K562 (cell line): ENCODE measurements around the gene TNFAIP8L2. TPM values are rescaled to one million over a fixed set of nuclear protein-coding genes. Genes with fewer than 3 reads are reported as not detected.

Experiments
- ARHGAP35 ChIP-seq: fragments of 450-650 bp; IDR thresholded peaks from 2 replicates; pipeline ENCODE4 v1.6.1; 2018; ENCODE audit not compliant: partially characterized antibody
- BMI1 ChIP-seq: fragments of 150-350 bp; IDR thresholded peaks from 2 replicates; pipeline ENCODE4 v1.6.1; 2014; ENCODE audit warnings: low read length
- CBX3 ChIP-seq, 2 experiments: IDR thresholded peaks; 1 replicate in 1 of 2; 2 replicates in 1 of 2; pipeline ENCODE4 v1.6.1; 2012; ENCODE audit warnings: inconsistent platforms in 2 of 2, low read length in 2 of 2, borderline replicate concordance in 1 of 2, control low read depth in 1 of 2
- CBX5 ChIP-seq: IDR thresholded peaks from 2 replicates; pipeline ENCODE4 v1.6.1; 2014; ENCODE audit warnings: low read depth, borderline replicate concordance
- CBX8 ChIP-seq: fragments of 200-600 bp; sonication (generic); IDR thresholded peaks from 2 replicates; pipeline ENCODE4 v1.6.1; 2012; ENCODE audit warnings: borderline replicate concordance, mixed run types, low read depth, mild to moderate bottlenecking, moderate library complexity, mixed read lengths, low read length, control low read depth, inconsistent platforms; ENCODE audit not compliant: poor library complexity, severe bottlenecking; ENCODE audit errors: extremely low read depth
- ETV5 ChIP-seq: sonication (generic); formaldehyde crosslinking; IDR thresholded peaks from 2 replicates; pipeline ENCODE4 v1.4.0; 2020; ENCODE audit warnings: low read depth, mild to moderate bottlenecking, missing genetic modification reagents
- FOXO4 ChIP-seq: fragments of 450-650 bp; formaldehyde crosslinking; IDR thresholded peaks from 2 replicates; pipeline ENCODE4 v1.4.0; 2020; ENCODE audit warnings: mild to moderate bottlenecking, moderate library complexity
- MCM2 ChIP-seq: fragments of 450-650 bp; IDR thresholded peaks from 2 replicates; pipeline ENCODE4 v1.6.1; 2017; ENCODE audit warnings: low read depth, mild to moderate bottlenecking
- MIER1 ChIP-seq: fragments of 450-650 bp; IDR thresholded peaks from 2 replicates; pipeline ENCODE4 v1.6.1; 2016; ENCODE audit warnings: antibody characterized with exemption, mild to moderate bottlenecking, low read depth
- NEUROD1 ChIP-seq: fragments of 150-350 bp; IDR thresholded peaks from 2 replicates; pipeline ENCODE4 v1.6.1; 2014; ENCODE audit warnings: borderline replicate concordance, low read length, low read depth; ENCODE audit not compliant: partially characterized antibody
- RBM22 ChIP-seq: fragments of 200-400 bp; formaldehyde crosslinking; IDR thresholded peaks from 2 replicates; pipeline ENCODE4 v1.6.1; 2018; ENCODE audit warnings: low read length, low read depth; ENCODE audit not compliant: poor library complexity, severe bottlenecking
- RNF2 ChIP-seq: sonication (generic); IDR thresholded peaks from 2 replicates; pipeline ENCODE4 v1.6.1; 2016
- SIX5 ChIP-seq, 2 experiments: IDR thresholded peaks; 2 replicates each; pipeline ENCODE4 v1.6.1; 2011; ENCODE audit warnings: low read length in 2 of 2, borderline replicate concordance in 1 of 2, low read depth in 1 of 2, mild to moderate bottlenecking in 1 of 2, moderate library complexity in 1 of 2; ENCODE audit not compliant: insufficient read depth in 1 of 2
- TAF9B ChIP-seq: fragments of 450-650 bp; IDR thresholded peaks from 2 replicates; pipeline ENCODE4 v1.6.1; 2018; ENCODE audit warnings: mild to moderate bottlenecking; ENCODE audit not compliant: partially characterized antibody
- TOE1 ChIP-seq, 2 experiments: fragments of 450-650 bp in 1 of 2; sonication (generic) in 1 of 2; formaldehyde crosslinking in 1 of 2; IDR thresholded peaks; 2 replicates each; pipeline versions ENCODE4 v1.7.1 to v1.8.0; 2016 to 2022; ENCODE audit warnings: borderline replicate concordance in 2 of 2, mild to moderate bottlenecking in 2 of 2, antibody characterized with exemption in 1 of 2, inconsistent platforms in 1 of 2, low read depth in 1 of 2, missing genetic modification reagents in 1 of 2, moderate library complexity in 1 of 2
- ZBTB17 ChIP-seq: fragments of 450-650 bp; formaldehyde crosslinking; IDR thresholded peaks from 2 replicates; pipeline ENCODE4 v1.4.0; 2020; ENCODE audit warnings: mild to moderate bottlenecking
- ZNF197 ChIP-seq: fragments of 200-800 bp; sonication (Bioruptor generic); IDR thresholded peaks from 2 replicates; pipeline ENCODE4 v1.6.1; 2016; ENCODE audit warnings: low read depth, missing genetic modification characterization, missing compliant biosample characterization
- ZNF408 ChIP-seq: fragments of 250-450 bp; sonication (Bioruptor Pico); IDR thresholded peaks from 2 replicates; pipeline ENCODE4 v1.4.0; 2020; ENCODE audit warnings: low read depth, mild to moderate bottlenecking, moderate library complexity
- ZSCAN32 ChIP-seq: fragments of 450-650 bp; formaldehyde crosslinking; IDR thresholded peaks from 2 replicates; pipeline ENCODE4 v1.4.0; 2020; ENCODE audit warnings: mild to moderate bottlenecking, moderate library complexity
- polyA plus RNA-seq, 8 experiments: library from polyadenylated mRNA; depleted of rRNA in 4 of 8; stranded (reverse) in 5 of 8; unstranded in 3 of 8; fragments of >200 nt; fragmentation: Nextera tagmentation in 2 of 8; fragmentation: Illumina TruSeq in 1 of 8; extraction: Ambion mirVana in 2 of 8; extraction: Trizol in 1 of 8; gene quantifications; 2 replicates each; pipeline versions ENCODE4 v1.2.1 to v1.2.3, GENCODE V29; 2011 to 2014; ENCODE audit warnings: inconsistent platforms in 1 of 8, missing spikeins in 1 of 8
- total RNA-seq, 7 experiments: library from RNA; depleted of rRNA in 6 of 7; stranded (reverse); fragments of >200 nt in 6 of 7; fragmentation: Illumina TruSeq in 2 of 7; extraction: Trizol in 2 of 7; gene quantifications; 2 replicates each; pipeline versions ENCODE4 v1.2.1 to v1.2.3, GENCODE V29; 2011 to 2021; ENCODE audit warnings: low replicate concordance in 1 of 7
- TF ChIP-seq, protein P1 (sequence below): sonication (generic); formaldehyde crosslinking; IDR thresholded peaks from 2 replicates; pipeline ENCODE4 v1.8.0; 2022; ENCODE audit warnings: mild to moderate bottlenecking, missing genetic modification reagents
- TF ChIP-seq, protein P2 (sequence below): fragments of 450-650 bp; IDR thresholded peaks from 2 replicates; pipeline ENCODE4 v1.6.1; 2016; ENCODE audit warnings: low read depth, mild to moderate bottlenecking, moderate library complexity

TNFAIP8L2 gene
- total and polyA plus RNA-seq, 9 of the 15 experiments (the other 6 are each of a cell fraction or from before 2014, with no cell fraction given): 0.05 to 1.7 (median 0.52) TPM

GRCh38 chr1:151165738-151166504, 9.5 kb downstream of the TNFAIP8L2 start, which contains the start of the genes LYSMD1 and SCNM1 (continued):
- TF ChIP-seq, protein P1, sequence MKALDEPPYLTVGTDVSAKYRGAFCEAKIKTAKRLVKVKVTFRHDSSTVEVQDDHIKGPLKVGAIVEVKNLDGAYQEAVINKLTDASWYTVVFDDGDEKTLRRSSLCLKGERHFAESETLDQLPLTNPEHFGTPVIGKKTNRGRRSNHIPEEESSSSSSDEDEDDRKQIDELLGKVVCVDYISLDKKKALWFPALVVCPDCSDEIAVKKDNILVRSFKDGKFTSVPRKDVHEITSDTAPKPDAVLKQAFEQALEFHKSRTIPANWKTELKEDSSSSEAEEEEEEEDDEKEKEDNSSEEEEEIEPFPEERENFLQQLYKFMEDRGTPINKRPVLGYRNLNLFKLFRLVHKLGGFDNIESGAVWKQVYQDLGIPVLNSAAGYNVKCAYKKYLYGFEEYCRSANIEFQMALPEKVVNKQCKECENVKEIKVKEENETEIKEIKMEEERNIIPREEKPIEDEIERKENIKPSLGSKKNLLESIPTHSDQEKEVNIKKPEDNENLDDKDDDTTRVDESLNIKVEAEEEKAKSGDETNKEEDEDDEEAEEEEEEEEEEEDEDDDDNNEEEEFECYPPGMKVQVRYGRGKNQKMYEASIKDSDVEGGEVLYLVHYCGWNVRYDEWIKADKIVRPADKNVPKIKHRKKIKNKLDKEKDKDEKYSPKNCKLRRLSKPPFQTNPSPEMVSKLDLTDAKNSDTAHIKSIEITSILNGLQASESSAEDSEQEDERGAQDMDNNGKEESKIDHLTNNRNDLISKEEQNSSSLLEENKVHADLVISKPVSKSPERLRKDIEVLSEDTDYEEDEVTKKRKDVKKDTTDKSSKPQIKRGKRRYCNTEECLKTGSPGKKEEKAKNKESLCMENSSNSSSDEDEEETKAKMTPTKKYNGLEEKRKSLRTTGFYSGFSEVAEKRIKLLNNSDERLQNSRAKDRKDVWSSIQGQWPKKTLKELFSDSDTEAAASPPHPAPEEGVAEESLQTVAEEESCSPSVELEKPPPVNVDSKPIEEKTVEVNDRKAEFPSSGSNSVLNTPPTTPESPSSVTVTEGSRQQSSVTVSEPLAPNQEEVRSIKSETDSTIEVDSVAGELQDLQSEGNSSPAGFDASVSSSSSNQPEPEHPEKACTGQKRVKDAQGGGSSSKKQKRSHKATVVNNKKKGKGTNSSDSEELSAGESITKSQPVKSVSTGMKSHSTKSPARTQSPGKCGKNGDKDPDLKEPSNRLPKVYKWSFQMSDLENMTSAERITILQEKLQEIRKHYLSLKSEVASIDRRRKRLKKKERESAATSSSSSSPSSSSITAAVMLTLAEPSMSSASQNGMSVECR (CRISPR knock-in tag): peak; percentile 93
- no peak for TF ChIP-seq ZNF408 (CRISPR knock-in tag)
- no peak for TF ChIP-seq MCM2
- peak; percentile 87 for TF ChIP-seq TOE1 (IDR thresholded peaks at IDR 0.05; ENCODE audit: borderline replicate concordance)
- TF ChIP-seq TOE1 (CRISPR knock-in tag; IDR thresholded peaks at IDR 0.05; ENCODE audit: borderline replicate concordance, low read depth): no peak
- TF ChIP-seq SIX5 (IDR thresholded peaks at IDR 0.05; ENCODE audit: borderline replicate concordance in 1 of 2, insufficient read depth in 1 of 2, low read depth in 1 of 2, low read length in 2 of 2): peak; percentile 99
- TF ChIP-seq RNF2: peak; percentile 75; the same call in 1 of the 2 replicates
- no peak for TF ChIP-seq MIER1
- TF ChIP-seq RBM22: no peak
- TF ChIP-seq ARHGAP35: no peak
- TF ChIP-seq NEUROD1: peak; percentile 90
- TF ChIP-seq ETV5 (CRISPR knock-in tag): peak; percentile 100
- TF ChIP-seq, protein P2, sequence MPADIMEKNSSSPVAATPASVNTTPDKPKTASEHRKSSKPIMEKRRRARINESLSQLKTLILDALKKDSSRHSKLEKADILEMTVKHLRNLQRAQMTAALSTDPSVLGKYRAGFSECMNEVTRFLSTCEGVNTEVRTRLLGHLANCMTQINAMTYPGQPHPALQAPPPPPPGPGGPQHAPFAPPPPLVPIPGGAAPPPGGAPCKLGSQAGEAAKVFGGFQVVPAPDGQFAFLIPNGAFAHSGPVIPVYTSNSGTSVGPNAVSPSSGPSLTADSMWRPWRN: no peak
- TF ChIP-seq FOXO4 (CRISPR knock-in tag): no peak
- TF ChIP-seq ZNF197 (CRISPR knock-in tag): peak; percentile 96
- TF ChIP-seq ZSCAN32 (CRISPR knock-in tag): no peak
- peak; percentile 84 for TF ChIP-seq ZBTB17 (CRISPR knock-in tag)
- TF ChIP-seq CBX3 (IDR thresholded peaks at IDR 0.05; ENCODE audit: borderline replicate concordance in 1 of 2, low read length in 2 of 2): peak in 1 of 2 experiments; percentile 88; a peak in 1 of 3 replicates
- no peak for TF ChIP-seq BMI1
- TF ChIP-seq CBX8: no peak
- peak; percentile 68 for TF ChIP-seq TAF9B
- TF ChIP-seq CBX5: no peak
